Left ventricle myocardium inferior (tissue), 1 donor: Measurements from ENCODE around the gene PRKD1. TPM values are rescaled to one million over a fixed set of nuclear protein-coding genes. Genes with fewer than 3 reads are reported as not detected.

ENCODE experiments used
- DNase-seq: peaks from one replicate; pipeline ENCODE4 v3.0.0-alpha.2; 2020
- H3K27ac ChIP-seq: fragments of 200-600 bp; replicated peaks from 2 replicates; pipeline ENCODE4 v1.8.0; 2021
- H3K27me3 ChIP-seq: fragments of 200-600 bp; 2 replicates; pipeline ENCODE4 v1.8.0; 2021; ENCODE audit warnings: low read depth
- H3K36me3 ChIP-seq: fragments of 200-600 bp; 2 replicates; pipeline ENCODE4 v1.8.0; 2021
- H3K4me1 ChIP-seq: fragments of 200-600 bp; 2 replicates; pipeline ENCODE4 v1.8.0; 2021
- H3K4me3 ChIP-seq: fragments of 200-600 bp; 2 replicates; pipeline ENCODE4 v1.8.0; 2021; ENCODE audit warnings: mild to moderate bottlenecking, moderate library complexity
- H3K9me3 ChIP-seq: fragments of 200-600 bp; replicated peaks from 2 replicates; pipeline ENCODE4 v1.8.0; 2021
- intact Hi-C: fragments of 100-400 bp; cut with micrococcal nuclease; formaldehyde crosslinking; loops from one replicate; pipeline ENCODE4 v1.11.0; 2022
- total RNA-seq: library from RNA; stranded (reverse); fragmentation: NEBNext Ultra II Directional; extraction: Animal tissue kit (Norgen Biotek cat#: 25700); gene quantifications from one replicate; pipeline ENCODE4 v1.2.1, GENCODE V29; 2021
- TF ChIP-seq, protein P1 (sequence below): fragments of 200-600 bp; IDR thresholded peaks from 2 replicates; pipeline ENCODE4 v1.8.0; 2021; ENCODE audit warnings: antibody characterized with exemption, mild to moderate bottlenecking, borderline replicate concordance
- donor health status: DM: no; HTN: yes; CAD: no; lungs with severe emphysema.

The PRKD1 gene
- total RNA-seq, 1 donor from 2014 or later, result 3.1 TPM

DNA sequence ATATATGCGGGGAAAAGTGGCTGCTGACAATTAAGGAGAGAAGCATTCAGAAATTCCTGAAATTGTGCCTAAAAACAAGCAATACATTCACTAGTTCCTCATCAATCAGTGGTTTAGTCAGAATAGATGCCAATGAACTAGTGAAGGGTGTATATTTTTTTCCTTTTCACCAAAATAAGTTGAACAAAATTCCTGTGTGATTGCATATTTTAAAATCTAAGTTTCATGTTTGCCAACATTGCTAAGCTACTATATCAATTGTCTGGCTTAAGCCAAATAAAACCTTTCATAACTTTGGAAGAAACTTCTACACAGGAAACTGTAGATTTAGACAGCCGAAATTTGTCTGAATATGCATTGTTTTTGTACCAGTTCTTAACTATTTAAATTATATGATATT lies 8.7 kb downstream of the PRKD1 start:
- Histone ChIP-seq H3K9me3 (no peaks in the 10 kb centered on the region), H3K4me3 (no peak overlapping the region), H3K27ac (no peak overlapping the region), H3K36me3 (no peaks in the 10 kb centered on the region), H3K27me3 (no peaks in the 10 kb centered on the region), H3K4me1 (no peaks in the 10 kb centered on the region)
- no peak for DNase-seq
- intact Hi-C loops, result no loop called here
- TF ChIP-seq, protein P1, sequence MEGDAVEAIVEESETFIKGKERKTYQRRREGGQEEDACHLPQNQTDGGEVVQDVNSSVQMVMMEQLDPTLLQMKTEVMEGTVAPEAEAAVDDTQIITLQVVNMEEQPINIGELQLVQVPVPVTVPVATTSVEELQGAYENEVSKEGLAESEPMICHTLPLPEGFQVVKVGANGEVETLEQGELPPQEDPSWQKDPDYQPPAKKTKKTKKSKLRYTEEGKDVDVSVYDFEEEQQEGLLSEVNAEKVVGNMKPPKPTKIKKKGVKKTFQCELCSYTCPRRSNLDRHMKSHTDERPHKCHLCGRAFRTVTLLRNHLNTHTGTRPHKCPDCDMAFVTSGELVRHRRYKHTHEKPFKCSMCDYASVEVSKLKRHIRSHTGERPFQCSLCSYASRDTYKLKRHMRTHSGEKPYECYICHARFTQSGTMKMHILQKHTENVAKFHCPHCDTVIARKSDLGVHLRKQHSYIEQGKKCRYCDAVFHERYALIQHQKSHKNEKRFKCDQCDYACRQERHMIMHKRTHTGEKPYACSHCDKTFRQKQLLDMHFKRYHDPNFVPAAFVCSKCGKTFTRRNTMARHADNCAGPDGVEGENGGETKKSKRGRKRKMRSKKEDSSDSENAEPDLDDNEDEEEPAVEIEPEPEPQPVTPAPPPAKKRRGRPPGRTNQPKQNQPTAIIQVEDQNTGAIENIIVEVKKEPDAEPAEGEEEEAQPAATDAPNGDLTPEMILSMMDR, result no peak

DNA sequence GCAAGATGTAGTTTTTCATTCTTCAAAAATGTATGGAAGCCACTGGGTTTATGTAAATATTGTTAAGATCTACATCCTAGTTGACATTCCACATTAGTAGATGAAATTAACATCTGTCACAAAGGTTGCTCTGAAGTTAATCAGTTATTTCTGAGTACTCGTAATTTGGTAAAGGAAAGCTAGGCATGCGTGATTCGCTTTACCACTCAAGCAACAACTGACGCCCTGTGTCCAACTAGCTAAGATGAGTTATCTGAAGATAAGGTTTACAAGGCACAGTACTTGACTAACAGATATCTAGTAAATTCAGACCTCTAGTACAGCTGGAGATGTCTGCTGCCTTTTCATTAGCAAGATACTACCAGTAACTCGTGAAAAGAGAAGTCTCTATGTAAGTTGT lies 14.1 kb downstream of the PRKD1 start:
- Histone ChIP-seq H3K36me3 (no peaks in the 10 kb centered on the region), H3K27me3 (no peaks in the 10 kb centered on the region), H3K9me3 (peaks cover 5% of the 10 kb centered on the region), H3K4me3 (no peak overlapping the region), H3K4me1 (no peaks in the 10 kb centered on the region), H3K27ac (no peak overlapping the region)
- TF ChIP-seq, protein P1, result no peak
- DNase-seq, result no peak
- intact Hi-C loops, result no loop called here

DNA sequence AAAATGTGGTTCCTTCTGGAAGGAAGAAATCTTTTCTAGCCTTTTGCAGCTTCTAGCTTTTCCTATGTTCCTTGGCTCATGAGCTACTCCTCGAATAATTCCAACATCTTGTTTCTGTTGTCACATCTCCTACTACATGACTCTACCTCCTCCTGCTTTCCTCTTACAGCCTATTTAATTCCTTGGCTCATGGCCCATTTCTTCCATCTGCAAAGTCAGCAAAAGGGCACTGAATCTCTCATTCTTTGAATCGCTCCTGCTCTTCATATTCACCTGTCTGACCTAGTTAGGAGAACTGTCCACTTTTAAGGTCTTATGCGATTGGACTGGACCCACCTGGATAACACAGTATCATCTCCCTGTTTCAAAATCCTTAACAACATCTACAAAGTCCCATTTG lies 15.8 kb downstream of the PRKD1 start:
- Histone ChIP-seq H3K27me3 (no peaks in the 10 kb centered on the region), H3K4me3 (no peak overlapping the region), H3K36me3 (no peaks in the 10 kb centered on the region), H3K4me1 (no peaks in the 10 kb centered on the region), H3K27ac (no peak overlapping the region), H3K9me3 (peaks cover 7% of the 10 kb centered on the region)
- intact Hi-C loops, result no loop called here
- TF ChIP-seq, protein P1, result no peak
- no peak for DNase-seq

DNA sequence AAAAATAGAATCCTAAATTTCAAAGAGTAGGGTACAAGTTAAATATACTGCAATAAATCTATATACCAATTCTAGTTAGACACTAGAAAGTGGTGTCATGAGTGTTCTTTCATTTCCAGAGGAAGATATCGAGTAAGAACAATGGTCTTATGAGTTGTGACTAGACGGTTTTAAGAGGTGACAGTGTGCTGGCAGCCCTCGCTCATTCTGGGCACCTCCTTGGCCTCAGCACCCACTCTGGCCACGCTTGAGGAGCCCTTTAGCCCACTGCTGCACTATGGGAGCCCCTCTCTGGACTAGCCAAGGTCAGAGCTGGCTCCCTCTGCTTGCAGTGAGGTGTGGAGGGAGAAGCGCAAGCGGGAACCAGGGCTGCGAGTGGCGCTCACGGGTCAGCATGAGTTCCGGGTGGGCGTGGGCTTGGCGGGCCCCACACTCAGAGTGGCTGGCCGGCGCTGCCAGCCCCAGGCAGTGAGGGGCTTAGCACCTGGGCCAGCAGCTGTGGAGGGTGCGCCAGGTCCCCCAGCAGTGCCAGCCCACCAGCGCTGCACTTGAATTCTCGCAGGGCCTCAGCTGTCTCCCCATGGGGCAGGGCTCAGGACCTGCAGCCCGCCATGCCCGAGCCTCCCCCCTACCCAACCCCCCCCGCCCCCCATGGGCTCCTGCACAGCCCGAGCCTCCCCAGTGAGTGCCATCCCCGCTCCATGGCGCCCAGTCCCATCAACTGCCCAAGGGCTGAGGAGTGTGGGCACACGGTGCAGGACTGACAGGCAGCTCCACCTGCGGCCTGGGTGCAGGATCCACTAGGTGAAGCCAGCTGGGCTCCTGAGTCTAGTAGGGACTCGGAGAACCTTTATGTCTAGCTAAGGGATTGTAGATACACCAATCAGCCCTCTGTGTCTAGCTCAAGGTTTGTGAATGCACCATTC lies 18.7 kb downstream of the PRKD1 start:
- no peak for DNase-seq

DNA sequence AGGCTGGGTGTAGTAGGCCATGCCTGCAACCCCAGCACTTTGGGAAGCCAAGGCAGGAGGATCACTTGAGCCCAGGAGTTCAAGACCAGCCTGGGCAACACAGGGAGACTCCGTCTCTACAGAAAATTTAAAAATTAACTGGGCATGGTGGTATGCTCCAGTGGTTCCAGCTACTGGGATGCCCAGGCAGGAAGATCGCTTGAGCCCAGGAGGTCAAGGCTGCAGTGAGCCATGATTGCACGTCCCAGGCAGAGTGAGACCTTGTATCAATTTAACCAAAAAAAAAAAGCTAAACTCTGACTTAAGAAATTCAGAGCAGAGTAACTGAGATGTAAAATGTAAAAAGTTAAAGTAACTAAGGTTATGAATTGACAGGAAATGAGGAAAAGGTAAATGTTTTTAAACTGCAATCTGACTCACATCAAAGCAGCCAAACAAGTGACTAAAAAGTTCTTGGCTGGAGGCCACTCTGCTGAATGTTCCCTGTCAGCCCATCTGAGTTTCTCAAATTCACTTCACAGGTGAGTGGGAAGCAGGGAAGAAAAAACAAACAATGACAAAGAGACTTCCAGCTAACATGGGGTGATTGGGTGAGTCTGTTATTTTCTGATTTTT lies 21.3 kb downstream of the PRKD1 start:
- Histone ChIP-seq H3K36me3 (no peaks in the 10 kb centered on the region), H3K27ac (no peak overlapping the region), H3K4me1 (peaks cover 6% of the 10 kb centered on the region), H3K27me3 (no peaks in the 10 kb centered on the region), H3K4me3 (no peak overlapping the region), H3K9me3 (peaks cover 7% of the 10 kb centered on the region)
- no peak for DNase-seq
- TF ChIP-seq, protein P1, result no peak
- intact Hi-C loops, result no loop called here

More for the DNA sequence above, 18.7 kb downstream of the PRKD1 start:
- Histone ChIP-seq H3K27ac (no peak overlapping the region), H3K36me3 (no peaks in the 10 kb centered on the region), H3K4me1 (peaks cover 6% of the 10 kb centered on the region), H3K27me3 (no peaks in the 10 kb centered on the region), H3K4me3 (no peak overlapping the region), H3K9me3 (peaks cover 7% of the 10 kb centered on the region)
- intact Hi-C loops, result no loop called here
- TF ChIP-seq, protein P1, result no peak
